GM19239 (cell line): ENCODE data around the gene PP2D1.
A peak's percentile ranks its signal among the peaks of the same experiment; 100 is the strongest.
"Not testable (repeated sequence)": the region's sequence is repeated elsewhere in the genome, so short reads cannot be mapped to it uniquely, and the experiment has no call there.

ENCODE experiments used
- DNase-seq: peaks from one replicate; pipeline ENCODE4 v3.0.0; 2011; ENCODE audit warnings: low spot score; ENCODE audit not compliant: insufficient read length
- FAIRE-seq: peaks from 2 replicates; lab custom pipeline; 2011; peaks lifted over from hg19 to GRCh38; lab: Jason Lieb, UNC

Gene PP2D1

GRCh38 chr3:20040548-20041196 is 28.6 kb upstream of the PP2D1 start:
- DNase-seq: peak; percentile 51
- peak; percentile 72 for FAIRE-seq

- peak; percentile 23 for FAIRE-seq
- DNase-seq: peak; percentile 72
These were observed 27.9 kb upstream of the PP2D1 start, which contains the start of gene KAT2B for GRCh38 chr3:20039765-20040547. KAT2B (plus strand) TSS chr3:20040446; CDS start chr3:20040478, 32 bp downstream.

DNA sequence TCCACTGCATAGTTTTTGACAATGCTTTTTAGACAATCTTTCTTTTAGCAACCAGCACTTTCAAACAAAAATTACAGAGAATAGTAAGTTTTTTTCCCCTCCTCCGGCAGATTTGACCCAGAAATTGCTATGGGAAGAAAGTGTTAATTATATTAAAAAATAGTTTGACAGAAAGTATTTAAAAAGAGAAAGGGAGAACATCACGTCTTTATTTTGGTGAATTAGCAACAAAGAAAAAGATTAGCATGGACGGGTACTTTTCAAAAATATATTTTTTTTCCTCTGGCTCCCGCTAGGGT is 27.4 kb upstream of the PP2D1 start:
- peak; percentile 73 for FAIRE-seq
- DNase-seq: no peak

- FAIRE-seq: peak; percentile 51
- DNase-seq: no peak
These were observed 26.8 kb upstream of the PP2D1 start for GRCh38 chr3:20038699-20039465.

GRCh38 chr3:20037255-20037996 is 25.4 kb upstream of the PP2D1 start:
- DNase-seq: no peak
- no peak for FAIRE-seq

DNA sequence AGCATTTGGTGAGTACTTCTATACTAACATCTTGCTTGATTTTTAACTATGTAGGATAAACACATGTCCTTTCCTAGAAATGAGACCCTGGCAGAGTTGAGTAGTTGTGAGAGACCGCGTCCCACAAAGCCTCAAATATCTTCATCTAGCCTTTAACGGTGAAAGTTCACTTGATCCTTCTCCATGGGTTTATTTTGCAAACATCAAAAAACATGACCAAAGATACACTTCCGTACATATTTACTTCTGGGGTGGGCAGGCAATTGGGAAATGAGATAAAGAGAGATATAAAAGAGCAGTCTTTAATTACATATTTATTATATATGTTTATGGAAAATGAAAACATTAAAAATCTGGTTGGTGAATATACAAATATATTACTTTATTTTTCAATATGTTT is 23.0 kb upstream of the PP2D1 start:
- no peak for DNase-seq
- no peak for FAIRE-seq

DNA sequence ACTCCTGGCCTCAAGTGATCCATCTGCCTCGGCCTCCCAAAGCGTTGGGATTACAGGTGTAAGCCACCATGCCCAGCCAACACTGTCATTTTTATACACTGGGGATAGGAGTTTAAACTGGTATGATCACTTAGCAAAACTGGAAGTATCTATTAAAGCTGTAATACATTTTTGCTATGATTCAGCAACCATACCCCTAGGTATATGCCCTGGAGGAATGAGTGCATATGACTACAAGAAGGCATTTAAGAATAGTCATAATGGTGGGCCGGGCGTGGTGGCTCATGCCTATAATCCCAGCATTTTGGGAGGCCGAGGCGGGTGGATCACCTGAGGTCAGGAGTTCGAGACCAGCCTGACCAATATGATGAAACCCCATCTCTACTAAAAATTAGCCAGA is 19.9 kb upstream of the PP2D1 start:
- FAIRE-seq: not testable (repeated sequence)

GRCh38 chr3:20028905-20029331 is 16.9 kb upstream of the PP2D1 start:
- no peak for DNase-seq
- FAIRE-seq: no peak

More for the DNA sequence above, 19.9 kb upstream of the PP2D1 start:
- DNase-seq: not testable (repeated sequence)

DNA sequence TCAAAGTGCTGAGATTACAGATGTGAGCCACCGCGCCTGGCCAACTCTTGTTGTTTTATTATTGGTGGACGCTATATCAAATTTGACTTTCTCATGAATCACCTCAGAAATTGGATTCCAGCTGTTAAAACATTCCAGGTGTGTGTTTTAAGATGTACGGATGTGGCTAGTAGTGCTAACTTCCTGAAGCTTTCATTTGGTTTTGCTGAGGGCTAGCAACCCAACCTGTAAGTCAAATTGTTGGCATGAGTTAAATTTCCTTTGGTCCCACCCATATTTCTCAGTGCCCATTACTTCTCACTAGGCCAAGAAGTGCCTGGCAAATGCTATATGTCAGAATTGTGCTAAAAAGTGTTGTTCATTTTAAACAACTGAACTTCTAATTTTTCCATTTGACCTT is 15.1 kb upstream of the PP2D1 start:
- FAIRE-seq (no peak), DNase-seq (no peak)

- FAIRE-seq: no peak
- DNase-seq: no peak
These were observed 11.8 kb upstream of the PP2D1 start for GRCh38 chr3:20023623-20024405.

DNA sequence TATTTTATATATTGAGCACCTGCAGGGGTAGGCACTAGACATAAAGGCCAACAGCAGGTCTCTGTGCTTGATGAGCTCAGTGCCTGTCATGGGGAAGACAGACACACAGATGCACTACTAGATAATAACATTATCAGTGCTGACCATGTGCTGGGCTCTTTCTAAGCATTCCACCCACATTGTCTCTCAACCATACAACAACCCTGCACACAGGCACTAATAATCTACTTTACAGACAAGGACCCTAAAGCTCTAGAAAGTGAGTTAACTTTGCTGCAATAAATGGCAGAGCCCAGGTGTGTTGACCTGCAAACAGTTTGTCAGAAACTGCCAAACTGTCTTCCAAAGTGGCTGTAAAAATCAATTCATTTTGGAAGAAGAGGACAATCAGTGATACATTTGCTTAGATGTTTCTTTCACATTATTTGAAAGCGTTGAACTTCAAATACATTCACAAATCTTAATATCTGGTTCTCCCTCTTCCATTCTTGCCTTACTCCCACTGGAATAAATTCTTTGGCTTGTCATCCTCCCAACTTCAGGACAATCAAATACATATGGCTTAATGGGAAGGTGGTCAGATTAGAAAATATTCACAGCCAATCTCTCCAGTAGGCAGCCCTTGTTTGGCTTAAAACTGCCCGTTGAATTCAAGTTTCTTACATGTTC is 11.0 kb upstream of the PP2D1 start:
- DNase-seq (no peak), FAIRE-seq (no peak)

GRCh38 chr3:20016076-20016475 is 4.0 kb upstream of the PP2D1 start:
- DNase-seq, FAIRE-seq: not testable (repeated sequence)

GRCh38 chr3:20015525-20015924 is 3.5 kb upstream of the PP2D1 start:
- DNase-seq (no peak), FAIRE-seq (no peak)

DNA sequence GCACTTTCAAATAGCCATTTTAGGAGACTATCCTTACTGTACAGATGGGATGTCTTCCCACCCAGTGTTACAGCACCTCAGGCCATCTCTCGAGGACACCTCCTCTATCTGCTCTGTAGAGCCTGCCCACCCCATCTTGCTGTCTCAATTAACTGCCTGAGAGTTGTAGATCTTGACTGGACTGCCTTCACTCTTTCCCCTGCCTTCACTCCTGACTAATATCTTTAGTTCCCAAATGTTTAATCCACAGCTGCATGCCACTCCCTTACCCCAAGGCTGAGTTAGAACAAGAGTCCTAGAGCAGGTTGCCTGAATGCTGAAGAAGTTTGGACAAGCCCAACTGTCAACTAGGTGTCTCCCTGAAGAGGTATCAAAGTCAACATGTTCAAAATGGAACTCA is 1.3 kb upstream of the PP2D1 start:
- DNase-seq (no peak), FAIRE-seq (no peak)

GRCh38 chr3:20008646-20009045 is 3.4 kb downstream of the PP2D1 start:
- no peak for FAIRE-seq
- DNase-seq: no peak

GRCh38 chr3:20007960-20008359 is 4.1 kb downstream of the PP2D1 start:
- FAIRE-seq: no peak
- no peak for DNase-seq

DNA sequence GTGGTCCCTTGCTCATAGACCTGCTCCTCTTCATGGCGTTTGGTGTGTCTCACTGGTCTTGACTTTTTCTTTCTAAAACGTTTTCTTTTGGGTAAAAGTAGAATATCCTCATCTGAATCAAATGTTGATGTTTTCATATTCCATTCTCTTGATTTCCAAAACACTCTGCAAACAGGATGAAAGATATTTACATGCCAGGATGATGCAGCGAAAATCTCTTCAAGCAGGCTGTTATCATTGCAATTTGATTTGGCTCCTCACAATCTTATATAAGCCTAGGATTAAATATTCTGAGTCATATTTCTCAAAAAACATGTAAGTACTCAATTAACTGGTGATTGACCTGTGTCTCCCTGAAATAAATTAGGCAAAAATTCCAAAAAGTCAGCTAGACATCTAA is 10.1 kb downstream of the PP2D1 start:
- DNase-seq: no peak
- no peak for FAIRE-seq

GRCh38 chr3:19997502-19997901 is 14.6 kb downstream of the PP2D1 start:
- DNase-seq (no peak), FAIRE-seq (no peak)

DNA sequence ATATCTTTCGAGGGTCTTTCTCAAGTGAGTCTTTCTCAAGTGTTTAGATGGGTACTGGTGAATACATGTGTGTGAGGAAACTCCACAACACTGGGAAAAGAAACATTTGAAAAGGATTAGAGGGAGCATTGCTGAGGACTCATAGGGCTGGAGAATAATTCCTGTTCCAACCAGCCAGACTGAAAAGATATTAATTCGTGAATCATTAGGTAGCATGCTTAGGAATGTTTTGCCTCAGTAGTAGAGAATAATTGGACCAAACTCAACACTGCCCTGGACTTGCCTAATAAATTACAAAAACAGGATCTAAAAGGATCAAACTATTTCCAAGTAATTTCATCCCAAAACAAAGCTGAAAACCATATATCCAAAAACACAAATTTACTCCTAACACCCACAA is 17.3 kb downstream of the PP2D1 start:
- FAIRE-seq (no peak), DNase-seq (no peak)
